Fibroblast of the aortic adventitia (primary cell): ENCODE data around the gene FAT1. TPM values are rescaled to one million over a fixed set of nuclear protein-coding genes. Genes with fewer than 3 reads are reported as not detected.

Source experiments
- DNase-seq: peaks from one replicate; pipeline ENCODE4 v3.0.0-alpha.2; 2010; ENCODE audit warnings: low read depth
- H3K4me3 ChIP-seq: 2 replicates; pipeline ENCODE4 v1.5.1; 2011; ENCODE audit warnings: low read depth, mild to moderate bottlenecking, control low read depth, low read length, moderate library complexity
- total RNA-seq: library from RNA; depleted of rRNA; stranded (reverse); fragments of >200 nt; gene quantifications from 2 replicates; pipeline ENCODE4 v1.2.3, GENCODE V29; 2012; ENCODE audit warnings: low replicate concordance
- TF ChIP-seq, protein P1 (sequence below): IDR thresholded peaks from 2 replicates; pipeline ENCODE4 v1.5.1; 2011; ENCODE audit warnings: mild to moderate bottlenecking, low read length, control low read depth, inconsistent platforms; ENCODE audit not compliant: insufficient read depth

The FAT1 gene
- total RNA-seq, 1 donor, result 114 TPM

DNA sequence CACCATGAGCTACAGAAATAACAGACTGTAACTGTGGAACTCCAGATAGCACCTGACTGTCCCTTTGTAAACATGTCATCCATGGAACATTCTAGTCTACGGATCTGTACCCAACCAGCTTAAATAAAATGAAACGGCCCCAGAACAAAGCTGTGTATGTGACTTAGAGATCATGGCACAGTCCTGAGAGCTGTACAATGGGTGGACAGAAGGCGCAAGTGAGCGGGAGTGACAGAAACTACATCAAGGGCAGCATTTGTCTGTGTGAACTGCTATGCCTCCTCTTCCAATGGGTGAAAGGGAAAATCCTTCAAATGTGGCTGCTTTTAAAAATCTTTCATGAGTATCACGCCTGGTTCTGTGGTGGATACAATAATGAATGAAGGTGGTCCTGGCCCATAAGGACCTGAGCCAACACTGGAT is 72.5 kb downstream of the FAT1 start:
- TF ChIP-seq, protein P1, sequence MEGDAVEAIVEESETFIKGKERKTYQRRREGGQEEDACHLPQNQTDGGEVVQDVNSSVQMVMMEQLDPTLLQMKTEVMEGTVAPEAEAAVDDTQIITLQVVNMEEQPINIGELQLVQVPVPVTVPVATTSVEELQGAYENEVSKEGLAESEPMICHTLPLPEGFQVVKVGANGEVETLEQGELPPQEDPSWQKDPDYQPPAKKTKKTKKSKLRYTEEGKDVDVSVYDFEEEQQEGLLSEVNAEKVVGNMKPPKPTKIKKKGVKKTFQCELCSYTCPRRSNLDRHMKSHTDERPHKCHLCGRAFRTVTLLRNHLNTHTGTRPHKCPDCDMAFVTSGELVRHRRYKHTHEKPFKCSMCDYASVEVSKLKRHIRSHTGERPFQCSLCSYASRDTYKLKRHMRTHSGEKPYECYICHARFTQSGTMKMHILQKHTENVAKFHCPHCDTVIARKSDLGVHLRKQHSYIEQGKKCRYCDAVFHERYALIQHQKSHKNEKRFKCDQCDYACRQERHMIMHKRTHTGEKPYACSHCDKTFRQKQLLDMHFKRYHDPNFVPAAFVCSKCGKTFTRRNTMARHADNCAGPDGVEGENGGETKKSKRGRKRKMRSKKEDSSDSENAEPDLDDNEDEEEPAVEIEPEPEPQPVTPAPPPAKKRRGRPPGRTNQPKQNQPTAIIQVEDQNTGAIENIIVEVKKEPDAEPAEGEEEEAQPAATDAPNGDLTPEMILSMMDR, result no peak
- no peak for DNase-seq
- no peak overlapping the region for H3K4me3 ChIP-seq

DNA sequence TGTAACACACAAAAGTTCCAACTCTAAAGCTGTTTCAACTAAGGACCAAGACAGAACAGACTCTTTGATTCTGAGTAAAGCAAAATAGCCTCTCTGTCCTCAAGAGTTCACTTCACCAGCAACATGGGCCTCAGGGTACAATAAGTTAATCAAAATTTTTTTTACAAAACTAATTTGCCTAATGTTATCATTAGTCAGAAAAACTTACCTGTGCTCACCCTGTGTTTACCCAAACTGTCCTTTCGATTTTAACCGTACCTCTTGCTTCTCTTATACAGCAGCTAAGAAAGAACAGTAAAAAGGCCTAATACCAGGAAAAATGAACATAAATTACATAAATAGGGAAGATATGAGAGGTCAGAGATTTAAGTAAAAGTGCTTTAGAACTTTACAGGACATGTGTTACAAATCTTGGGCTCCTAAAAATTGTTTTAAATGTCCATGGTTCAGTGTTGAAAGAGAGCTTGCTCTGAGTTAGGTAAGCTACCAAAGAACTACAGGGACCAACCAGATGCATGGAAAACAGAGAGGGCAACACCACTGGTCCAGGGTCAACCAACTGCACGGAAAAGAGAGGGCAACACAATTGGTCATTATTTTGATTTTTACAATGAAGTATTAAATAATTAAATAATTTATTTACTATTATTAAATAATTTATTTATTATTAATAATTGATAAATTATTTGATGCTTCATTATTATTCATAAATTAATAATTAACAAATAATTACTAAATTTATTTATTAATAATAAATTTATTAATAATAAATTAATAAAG is 73.1 kb downstream of the FAT1 start:
- no peak for DNase-seq
- H3K4me3 ChIP-seq, result no peak overlapping the region
- TF ChIP-seq, protein P1, result no peak

DNA sequence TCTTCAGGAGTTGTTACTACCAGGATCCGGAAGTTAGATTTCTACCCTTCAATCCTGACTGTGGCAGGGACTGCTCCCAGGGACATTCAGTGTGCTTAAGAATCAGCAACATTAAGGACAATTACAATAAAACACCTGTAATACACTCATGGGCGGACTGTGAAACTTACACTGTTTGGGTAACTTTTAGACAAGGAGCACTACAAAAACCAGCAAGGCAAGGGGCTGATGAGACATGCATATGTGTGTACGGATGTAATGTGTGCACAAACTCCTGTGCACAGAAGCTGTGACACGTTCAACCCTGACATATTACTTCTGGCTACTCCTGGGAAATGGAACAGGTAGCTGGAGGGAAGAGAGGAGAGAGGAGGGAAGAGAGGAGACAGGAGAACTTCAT is 75.8 kb downstream of the FAT1 start:
- TF ChIP-seq, protein P1, result no peak
- no peak overlapping the region for H3K4me3 ChIP-seq
- DNase-seq, result no peak

DNA sequence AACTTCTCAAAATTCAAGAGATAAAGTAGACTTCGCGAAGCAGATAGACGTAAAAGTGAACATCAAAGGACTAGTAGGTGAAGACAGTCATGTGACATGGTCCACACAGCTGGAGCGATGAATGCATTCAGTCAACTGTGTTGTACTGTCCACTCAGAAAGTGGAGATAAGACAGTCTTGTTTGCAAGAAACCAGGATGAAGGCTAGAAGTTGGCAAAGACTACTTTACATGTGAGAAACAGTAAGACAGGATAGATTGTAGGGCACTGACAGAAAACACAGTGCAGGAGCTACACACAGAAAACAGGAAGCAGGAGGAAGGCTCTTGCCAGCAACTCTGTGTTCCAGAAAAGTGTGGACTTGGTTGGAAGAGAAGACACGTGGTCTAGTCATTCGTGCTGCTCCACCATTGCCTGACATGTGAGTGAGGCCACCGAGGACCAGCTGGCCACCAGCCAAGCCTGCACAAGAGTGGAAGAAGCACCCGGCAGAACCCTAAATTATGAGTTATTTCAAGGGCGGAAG is 78.9 kb downstream of the FAT1 start:
- no peak overlapping the region for H3K4me3 ChIP-seq
- TF ChIP-seq, protein P1, result no peak
- DNase-seq, result peak; percentile 47

DNA sequence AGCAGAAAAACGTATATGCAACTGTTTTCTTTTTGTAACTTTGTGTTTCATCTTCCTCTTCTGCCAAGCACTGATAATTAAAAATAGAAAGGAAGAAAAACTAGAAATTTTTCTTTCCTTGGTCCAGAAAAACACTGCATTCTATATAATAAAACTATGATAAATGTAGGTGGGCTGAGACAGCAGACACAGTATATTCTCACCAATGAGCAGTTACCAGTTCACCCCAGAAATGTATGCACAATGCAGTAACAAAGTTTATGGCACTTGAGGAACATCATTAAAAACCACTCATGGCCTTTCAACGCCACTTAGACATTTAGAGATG is 79.4 kb downstream of the FAT1 start:
- TF ChIP-seq, protein P1, result no peak
- no peak overlapping the region for H3K4me3 ChIP-seq
- DNase-seq, result no peak

DNA sequence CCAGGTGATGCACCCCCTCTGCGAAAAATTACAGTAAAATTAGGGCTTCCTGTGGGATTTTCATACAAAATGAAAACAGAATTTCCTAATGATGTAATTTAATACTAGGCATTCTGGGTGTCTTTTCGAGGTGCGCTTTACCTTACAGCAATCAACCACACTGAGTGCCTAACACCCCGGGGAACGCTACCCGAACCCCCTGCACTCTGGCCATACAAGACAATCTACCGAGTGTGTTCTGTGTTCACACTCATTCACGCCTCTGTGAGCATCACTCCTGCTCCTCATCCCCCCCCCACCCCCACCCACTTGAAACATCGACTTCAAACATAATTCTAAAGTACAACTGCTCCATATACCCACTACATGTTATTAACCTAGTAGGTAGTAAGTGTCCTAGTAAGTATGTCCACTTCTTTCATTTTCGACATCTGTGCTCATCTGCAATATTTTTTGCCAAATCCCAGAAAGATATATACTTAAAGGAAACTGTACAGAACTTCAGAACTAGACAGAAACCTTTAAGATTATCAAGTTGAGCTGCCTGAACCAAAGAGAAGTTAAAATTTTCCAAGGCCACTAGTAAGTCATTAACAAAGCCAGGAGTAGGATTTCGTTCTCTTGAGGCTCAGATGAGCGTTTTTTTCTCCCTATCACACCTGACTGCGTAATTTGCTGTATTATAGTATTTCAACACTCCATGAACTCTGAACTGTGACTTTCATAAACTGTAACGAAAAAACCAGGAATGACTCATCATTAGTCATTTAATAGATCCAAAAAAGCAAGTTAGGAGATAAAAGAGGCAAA is 80.0 kb downstream of the FAT1 start:
- DNase-seq, result peak; percentile 67
- H3K4me3 ChIP-seq, result no peak overlapping the region
- TF ChIP-seq, protein P1, result no peak
